HL-60 (cell line): ENCODE results near the gene C11orf97.
A peak's percentile ranks its signal among the peaks of the same experiment; 100 is the strongest.
"Not testable (repeated sequence)": the region's sequence is repeated elsewhere in the genome, so short reads cannot be mapped to it uniquely, and the experiment has no call there.

Experiments
- DNase-seq, 2 experiments: peaks; one replicate each; pipeline ENCODE4 v3.0.0-alpha.2; 2010 to 2020; ENCODE audit warnings: low read depth in 1 of 2, low spot score in 1 of 2
- H3K27ac ChIP-seq: fragments of 250-450 bp; sonication (Bioruptor Pico); replicated peaks from 2 replicates; pipeline ENCODE4 v1.5.1; 2020; ENCODE audit warnings: mild to moderate bottlenecking, moderate library complexity
- H3K27me3 ChIP-seq: fragments of 250-450 bp; sonication (Bioruptor Pico); 2 replicates; pipeline ENCODE4 v1.5.1; 2021; ENCODE audit warnings: mild to moderate bottlenecking, moderate library complexity; ENCODE audit not compliant: insufficient read depth, poor library complexity, severe bottlenecking
- H3K4me3 ChIP-seq: replicated peaks from 2 replicates; pipeline ENCODE4 v1.5.1; 2011; ENCODE audit warnings: mild to moderate bottlenecking, control low read depth, low read length; ENCODE audit not compliant: insufficient read depth
- CTCF ChIP-seq: IDR thresholded peaks from one replicate; pipeline ENCODE4 v1.5.1; 2011; ENCODE audit warnings: low read length, control low read depth, inconsistent platforms; ENCODE audit not compliant: insufficient read depth
- GABPA ChIP-seq: IDR thresholded peaks from 2 replicates; pipeline ENCODE4 v1.6.1; 2012; ENCODE audit warnings: low read depth
- POLR2AphosphoS5 ChIP-seq: IDR thresholded peaks from 2 replicates; pipeline ENCODE4 v1.6.1; 2012; ENCODE audit warnings: low read depth
- REST ChIP-seq: IDR thresholded peaks from 2 replicates; pipeline ENCODE4 v1.6.1; 2012; ENCODE audit warnings: low read depth; ENCODE audit not compliant: insufficient replicate concordance
- SPI1 ChIP-seq: IDR thresholded peaks from 2 replicates; pipeline ENCODE4 v1.6.1; 2012; ENCODE audit warnings: low read depth, mild to moderate bottlenecking, borderline replicate concordance

C11orf97 gene

GRCh38 chr11:94546162-94546470, 33.9 kb downstream of the C11orf97 start:
- peak overlapping the region; percentile 98 for H3K27ac ChIP-seq
- no peaks in the 10 kb centered on the region for H3K27me3 ChIP-seq
- TF ChIP-seq POLR2AphosphoS5 (no peak), GABPA (no peak), SPI1 (no peak), REST (no peak), CTCF (no peak)
- DNase-seq: no peak
- H3K4me3 ChIP-seq: peak overlapping the region; percentile 62

- no peak for TF ChIP-seq CTCF
- TF ChIP-seq POLR2AphosphoS5: 0 out of 2 replicates have a peak, but pooled peaks have one; percentile 48
- Histone ChIP-seq H3K4me3 (peak overlapping the region; percentile 62), H3K27me3 (no peaks in the 10 kb centered on the region), H3K27ac (peak overlapping the region; percentile 98)
- peak in 1 of 2 experiments; percentile 48 for DNase-seq
Observed at GRCh38 chr11:94546886-94547285, 34.6 kb downstream of the C11orf97 start.

GRCh38 chr11:94549146-94549545, 36.9 kb downstream of the C11orf97 start:
- Histone ChIP-seq H3K27me3 (no peaks in the 10 kb centered on the region), H3K27ac (peak overlapping the region; percentile 98), H3K4me3 (peak overlapping the region; percentile 62)
- TF ChIP-seq GABPA (no peak), POLR2AphosphoS5 (peak; percentile 61; the same call in 1 of the 2 replicates)
- DNase-seq: peak in 1 of 2 experiments; percentile 49

GRCh38 chr11:94550513-94550912, 38.3 kb downstream of the C11orf97 start:
- Histone ChIP-seq H3K27me3 (no peaks in the 10 kb centered on the region), H3K4me3 (peak overlapping the region; percentile 62), H3K27ac (peak overlapping the region; percentile 98)
- DNase-seq: peak in 1 of 2 experiments; percentile 62
- TF ChIP-seq CTCF (no peak), POLR2AphosphoS5 (peak; percentile 69; the same call in 1 of the 2 replicates), GABPA (no peak), SPI1 (peak; percentile 10; the same call in 1 of the 2 replicates)

GRCh38 chr11:94553938-94554337, 41.7 kb downstream of the C11orf97 start:
- TF ChIP-seq REST (no peak), CTCF (no peak), GABPA (no peak), POLR2AphosphoS5 (no peak), SPI1 (no peak)
- Histone ChIP-seq H3K27ac (no peak overlapping the region), H3K27me3 (no peaks in the 10 kb centered on the region), H3K4me3 (no peak overlapping the region)
- no peak for DNase-seq

GRCh38 chr11:94555752-94556329, 43.6 kb downstream of the C11orf97 start:
- not testable (repeated sequence) for H3K27me3 ChIP-seq, DNase-seq, H3K4me3 ChIP-seq
- 0 out of 2 replicates have a peak overlapping the region, but pooled peaks have one; percentile 2 for H3K27ac ChIP-seq
